Measurements from ENCODE around the gene C19orf47. TPM values are rescaled to one million over a fixed set of nuclear protein-coding genes. Genes with fewer than 3 reads are reported as not detected.
"Not testable (repeated sequence)": the region's sequence is repeated elsewhere in the genome, so short reads cannot be mapped to it uniquely, and the experiment has no call there.

Gene C19orf47
- total RNA-seq, 4 donors from 2014 or later: 4.7 to 27.0 (median 12.8) TPM

- no peaks in the 10 kb centered on the region for H3K27me3 ChIP-seq
- no peak overlapping the region for H3K4me3 ChIP-seq
- no peaks in the 10 kb centered on the region for H3K4me1 ChIP-seq
- H3K9me3 ChIP-seq: no peaks in the 10 kb centered on the region
- no peak overlapping the region for H3K27ac ChIP-seq
- no peak for DNase-seq (ENCODE audit: low spot score in 2 of 2)
- H3K36me3 ChIP-seq: peaks cover 0 to 100% (median 4%) of the 10 kb centered on the region in 3 donors
- 83 to 88% methylated on average over 17 of the region's 17 CpGs for whole genome bisulfite sequencing, 2 donors
- TF ChIP-seq, protein P1, sequence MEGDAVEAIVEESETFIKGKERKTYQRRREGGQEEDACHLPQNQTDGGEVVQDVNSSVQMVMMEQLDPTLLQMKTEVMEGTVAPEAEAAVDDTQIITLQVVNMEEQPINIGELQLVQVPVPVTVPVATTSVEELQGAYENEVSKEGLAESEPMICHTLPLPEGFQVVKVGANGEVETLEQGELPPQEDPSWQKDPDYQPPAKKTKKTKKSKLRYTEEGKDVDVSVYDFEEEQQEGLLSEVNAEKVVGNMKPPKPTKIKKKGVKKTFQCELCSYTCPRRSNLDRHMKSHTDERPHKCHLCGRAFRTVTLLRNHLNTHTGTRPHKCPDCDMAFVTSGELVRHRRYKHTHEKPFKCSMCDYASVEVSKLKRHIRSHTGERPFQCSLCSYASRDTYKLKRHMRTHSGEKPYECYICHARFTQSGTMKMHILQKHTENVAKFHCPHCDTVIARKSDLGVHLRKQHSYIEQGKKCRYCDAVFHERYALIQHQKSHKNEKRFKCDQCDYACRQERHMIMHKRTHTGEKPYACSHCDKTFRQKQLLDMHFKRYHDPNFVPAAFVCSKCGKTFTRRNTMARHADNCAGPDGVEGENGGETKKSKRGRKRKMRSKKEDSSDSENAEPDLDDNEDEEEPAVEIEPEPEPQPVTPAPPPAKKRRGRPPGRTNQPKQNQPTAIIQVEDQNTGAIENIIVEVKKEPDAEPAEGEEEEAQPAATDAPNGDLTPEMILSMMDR (IDR thresholded peaks at IDR 0.05): no peak
- TF ChIP-seq POLR2A (IDR thresholded peaks at IDR 0.05): no peak
- no peak for TF ChIP-seq EP300 (IDR thresholded peaks at IDR 0.05)
Observed at GRCh38 chr19:40376286-40376862, 28.2 kb upstream of the C19orf47 start.

- peaks cover 0 to 100% (median 4%) of the 10 kb centered on the region in 3 donors for H3K36me3 ChIP-seq
- DNase-seq (ENCODE audit: low spot score in 2 of 2): no peak
- H3K4me1 ChIP-seq: no peaks in the 10 kb centered on the region
- H3K9me3 ChIP-seq: no peaks in the 10 kb centered on the region
- TF ChIP-seq POLR2A (IDR thresholded peaks at IDR 0.05) (no peak), EP300 (IDR thresholded peaks at IDR 0.05) (no peak)
- TF ChIP-seq, protein P1 (IDR thresholded peaks at IDR 0.05): no peak
- H3K4me3 ChIP-seq: no peak overlapping the region
- H3K27me3 ChIP-seq: no peaks in the 10 kb centered on the region
- H3K27ac ChIP-seq: no peak overlapping the region
- 95 to 98% methylated on average over 7 of the region's 7 CpGs for WGBS, 2 donors
Observed at GRCh38 chr19:40374084-40374483, 25.9 kb upstream of the C19orf47 start.

GRCh38 chr19:40371802-40372122 is 23.6 kb upstream of the C19orf47 start:
- DNase-seq (ENCODE audit: low spot score in 2 of 2): no peak
- H3K4me1 ChIP-seq: peaks cover 0 to 3% (median 0%) of the 10 kb centered on the region in 4 donors
- H3K27ac ChIP-seq: no peak overlapping the region
- 89 to 100% methylated on average over 2 to 5 of the region's 5 CpGs for WGBS, 2 donors
- no peaks in the 10 kb centered on the region for H3K9me3 ChIP-seq
- H3K36me3 ChIP-seq: peaks cover 0 to 100% (median 4%) of the 10 kb centered on the region in 3 donors
- H3K4me3 ChIP-seq: no peak overlapping the region
- no peaks in the 10 kb centered on the region for H3K27me3 ChIP-seq
- TF ChIP-seq EP300 (IDR thresholded peaks at IDR 0.05) (no peak), POLR2A (IDR thresholded peaks at IDR 0.05) (no peak)
- TF ChIP-seq, protein P1 (IDR thresholded peaks at IDR 0.05): no peak

- Histone ChIP-seq H3K36me3 (peaks cover 0 to 99% (median 4%) of the 10 kb centered on the region in 3 donors), H3K4me3 (no peak overlapping the region), H3K4me1 (peaks cover 0 to 8% (median 3%) of the 10 kb centered on the region in 4 donors), H3K9me3 (no peaks in the 10 kb centered on the region), H3K27ac (no peak overlapping the region), H3K27me3 (no peaks in the 10 kb centered on the region)
- whole genome bisulfite sequencing, 2 donors: 83 to 86% methylated on average over 7 of the region's 7 CpGs
- TF ChIP-seq, protein P1 (IDR thresholded peaks at IDR 0.05): no peak
- no peak for TF ChIP-seq POLR2A (IDR thresholded peaks at IDR 0.05)
- TF ChIP-seq EP300 (IDR thresholded peaks at IDR 0.05): no peak
- DNase-seq (ENCODE audit: low spot score in 2 of 2): no peak
Observed at GRCh38 chr19:40370997-40371801, 23.0 kb upstream of the C19orf47 start.

GRCh38 chr19:40370253-40370652 is 22.1 kb upstream of the C19orf47 start:
- H3K9me3 ChIP-seq; DNase-seq (ENCODE audit: low spot score in 2 of 2); H3K4me3 ChIP-seq; H3K27me3 ChIP-seq; H3K27ac ChIP-seq: not testable (repeated sequence)
- WGBS, 2 donors: 92 to 94% methylated on average over 3 of the region's 3 CpGs
- Histone ChIP-seq H3K4me1 (peaks cover 0 to 18% (median 4%) of the 10 kb centered on the region in 4 donors), H3K36me3 (peaks cover 0 to 90% (median 4%) of the 10 kb centered on the region in 3 donors)

Measured in tibial nerve (tissue), 4 donors.